Right ventricle myocardium inferior (tissue), 1 donor: Measurements from ENCODE around the gene BICC1. TPM values are rescaled to one million over a fixed set of nuclear protein-coding genes. Genes with fewer than 3 reads are reported as not detected.

ENCODE experiments used
- ATAC-seq: fragments of 200-7000 bp; cut with Tn5 transposase; one replicate; pipeline ENCODE4 v1.9.1; 2020; ENCODE audit warnings: mild to moderate bottlenecking, moderate library complexity
- DNase-seq: peaks from one replicate; pipeline ENCODE4 v3.0.0; 2021; ENCODE audit errors: missing footprints
- intact Hi-C: fragments of 100-400 bp; cut with DNase I; formaldehyde crosslinking; loops from one replicate; pipeline ENCODE4 v1.11.0; 2022
- total RNA-seq: library from RNA; stranded (reverse); fragmentation: NEBNext Ultra II Directional; extraction: Animal tissue kit (Norgen Biotek cat#: 25700); gene quantifications from one replicate; pipeline ENCODE4 v1.2.1, GENCODE V29; 2021
- donor health status: DM: no; HTN: yes; CAD: no; lungs with severe emphysema.

BICC1 gene
- total RNA-seq, 1 donor from 2014 or later = 8.2 TPM

DNA sequence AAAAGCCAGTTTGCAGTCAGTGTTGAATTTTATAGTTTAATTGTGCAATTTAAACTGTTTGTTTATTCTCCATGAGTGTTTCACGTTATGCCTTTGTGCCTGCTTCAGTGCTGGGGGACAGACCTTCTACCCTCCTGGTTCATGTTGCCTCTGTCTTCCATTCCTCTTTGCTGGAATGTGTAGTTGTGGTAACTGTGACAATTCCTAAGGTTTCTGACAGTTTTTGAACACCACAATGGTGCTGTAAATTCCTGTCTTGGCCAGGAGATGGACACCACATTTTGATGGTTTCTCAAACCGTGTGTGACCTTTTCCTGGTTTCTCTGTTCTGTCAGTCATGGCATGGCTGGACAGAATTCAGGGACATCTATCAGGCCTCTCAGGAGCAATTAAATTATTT, 201.7 kb downstream of the BICC1 start:
- ATAC-seq = no peak
- intact Hi-C loops = no loop called here
- DNase-seq = no peak

DNA sequence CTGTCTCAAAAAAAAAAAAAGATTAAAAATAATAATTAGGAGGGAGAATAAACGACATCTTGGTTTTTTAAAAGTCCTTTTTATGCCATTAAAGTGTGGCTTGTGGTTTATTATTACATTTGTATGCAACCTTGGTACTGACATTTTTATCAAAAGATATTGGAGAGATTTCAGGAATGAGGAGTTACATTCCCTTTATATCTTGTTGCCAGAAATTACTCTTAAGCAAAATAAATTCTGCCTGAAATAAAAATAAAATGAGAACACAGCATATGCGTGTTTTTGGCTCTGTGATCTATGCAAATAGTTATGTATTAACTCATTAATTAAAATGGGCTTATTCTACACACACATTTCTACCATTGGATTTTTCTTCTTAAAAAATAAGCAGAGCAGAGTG, 202.4 kb downstream of the BICC1 start:
- intact Hi-C loops = no loop called here
- DNase-seq (no peak), ATAC-seq (no peak)

DNA sequence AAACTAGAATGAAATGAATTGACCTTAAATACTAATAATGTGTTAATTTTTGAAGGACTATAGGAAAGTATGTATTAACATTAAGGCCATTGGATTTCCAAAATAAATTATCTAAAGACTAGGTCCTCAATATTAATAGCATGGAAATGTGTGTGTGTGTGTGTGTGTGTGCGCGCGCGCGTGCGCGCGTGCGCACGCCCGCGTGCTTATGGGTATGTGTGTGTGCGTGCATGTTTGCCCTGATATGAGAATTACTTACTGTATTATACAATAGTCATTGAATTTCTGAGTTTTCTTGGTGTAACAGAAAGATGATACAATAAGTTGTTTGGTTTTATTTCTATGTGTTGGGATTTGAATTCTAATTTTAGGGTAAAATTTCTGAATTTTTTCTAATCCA, 205.9 kb downstream of the BICC1 start:
- no peak for DNase-seq
- intact Hi-C loops = no loop called here
- ATAC-seq = no peak

DNA sequence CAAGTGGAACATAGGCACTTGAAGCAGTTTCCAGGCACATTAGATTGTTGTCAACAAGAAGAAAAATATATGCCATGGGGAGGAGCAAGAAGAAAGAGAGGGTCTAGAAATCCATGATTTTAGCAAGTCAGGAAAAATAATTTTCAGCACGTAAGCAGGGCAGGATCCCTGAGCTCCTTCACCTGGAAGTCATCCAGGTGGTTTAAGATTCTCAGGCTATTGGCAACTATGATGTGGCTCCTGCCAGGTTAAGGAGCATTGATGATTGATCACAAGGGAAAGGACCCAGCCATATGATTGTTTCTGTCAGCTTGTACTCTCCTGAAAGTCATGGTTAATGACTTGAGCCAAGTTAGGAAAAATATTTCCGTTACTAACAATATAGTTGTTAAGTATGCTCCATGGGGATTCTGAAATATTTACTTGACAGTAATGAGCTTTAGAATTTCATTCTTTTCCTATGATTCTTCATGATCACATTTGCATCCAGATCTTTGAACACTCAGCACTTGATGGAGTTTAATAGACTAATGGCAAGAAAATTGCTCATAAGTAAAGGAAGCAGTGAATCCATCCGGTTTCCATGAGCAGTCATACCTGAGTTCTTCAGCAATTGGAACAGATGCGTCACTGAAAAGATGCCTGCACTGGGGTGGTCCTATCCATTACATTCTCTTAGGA, 209.1 kb downstream of the BICC1 start:
- ATAC-seq (no peak), DNase-seq (no peak)
- intact Hi-C loops = no loop called here

GRCh38 chr10:58723186-58723585, 210.5 kb downstream of the BICC1 start:
- intact Hi-C loops = no loop called here
- no peak for DNase-seq

DNA sequence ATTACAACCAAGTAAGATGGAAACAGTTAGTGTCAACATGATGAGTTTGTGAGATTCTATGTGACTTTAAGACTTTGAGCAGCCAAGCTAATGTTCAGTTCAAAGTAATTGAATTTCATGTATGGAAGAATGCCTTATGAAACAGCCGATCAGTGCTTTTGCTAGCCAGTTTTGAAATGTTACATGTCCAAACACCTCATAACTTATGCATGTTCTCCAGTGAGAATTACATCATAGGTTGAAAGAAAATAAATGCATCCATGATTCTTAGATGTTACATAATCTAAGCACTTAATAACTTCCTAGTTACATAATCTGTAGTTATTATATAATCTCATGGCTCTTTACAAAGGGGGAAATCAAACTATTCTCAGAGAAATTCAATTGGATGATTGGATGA, 211.3 kb downstream of the BICC1 start:
- ATAC-seq (no peak), DNase-seq (no peak)
- intact Hi-C loops = no loop called here

More at GRCh38 chr10:58723186-58723585, 210.5 kb downstream of the BICC1 start:
- ATAC-seq = no peak

- ATAC-seq (no peak), DNase-seq (no peak)
- intact Hi-C loops = no loop called here
Measured at GRCh38 chr10:58724781-58725180, 212.1 kb downstream of the BICC1 start.

- DNase-seq = no peak
- ATAC-seq = no peak
- intact Hi-C loops = no loop called here
Measured at GRCh38 chr10:58725901-58726300, 213.2 kb downstream of the BICC1 start.

DNA sequence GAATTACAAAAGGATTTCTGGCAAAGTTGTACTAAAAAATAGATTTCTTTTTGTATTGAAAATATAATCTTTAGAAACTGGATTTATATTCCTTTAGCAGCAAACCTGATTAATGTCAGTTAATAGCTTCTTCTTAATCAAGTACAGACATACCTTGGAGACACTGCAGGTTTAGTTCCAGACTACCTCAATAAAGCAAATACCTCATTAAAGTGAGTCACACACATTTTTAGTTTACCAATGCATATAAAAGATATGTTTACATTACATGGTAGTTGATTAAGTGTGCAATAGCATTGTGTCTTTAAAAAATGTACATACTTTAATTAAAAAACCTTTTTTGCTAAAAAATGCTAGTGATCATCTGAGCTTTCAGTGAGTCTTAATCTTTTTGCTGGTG, 215.0 kb downstream of the BICC1 start:
- intact Hi-C loops = no loop called here
- ATAC-seq = no peak

DNA sequence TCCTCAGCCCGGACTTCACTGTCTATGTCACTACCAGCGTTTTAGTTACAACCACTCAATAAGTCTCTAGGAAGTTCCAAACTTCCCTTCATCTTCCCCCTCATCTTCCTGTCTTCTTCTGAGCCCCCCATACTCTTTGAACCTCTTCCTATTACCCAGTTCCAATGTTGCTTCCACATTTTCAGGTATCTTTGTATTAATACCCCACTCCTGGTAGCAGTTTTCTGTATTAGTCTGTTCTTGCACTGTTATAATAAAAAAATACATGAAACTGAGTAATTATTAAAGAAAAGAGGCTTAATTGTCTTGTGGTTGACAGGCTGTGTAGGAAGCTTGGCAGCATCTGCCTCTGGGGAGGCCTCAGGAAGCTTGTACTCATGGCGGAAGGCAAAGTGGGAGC, 218.6 kb downstream of the BICC1 start:
- intact Hi-C loops = no loop called here
- DNase-seq (no peak), ATAC-seq (no peak)

More for the DNA sequence above, 215.0 kb downstream of the BICC1 start:
- DNase-seq = no peak

DNA sequence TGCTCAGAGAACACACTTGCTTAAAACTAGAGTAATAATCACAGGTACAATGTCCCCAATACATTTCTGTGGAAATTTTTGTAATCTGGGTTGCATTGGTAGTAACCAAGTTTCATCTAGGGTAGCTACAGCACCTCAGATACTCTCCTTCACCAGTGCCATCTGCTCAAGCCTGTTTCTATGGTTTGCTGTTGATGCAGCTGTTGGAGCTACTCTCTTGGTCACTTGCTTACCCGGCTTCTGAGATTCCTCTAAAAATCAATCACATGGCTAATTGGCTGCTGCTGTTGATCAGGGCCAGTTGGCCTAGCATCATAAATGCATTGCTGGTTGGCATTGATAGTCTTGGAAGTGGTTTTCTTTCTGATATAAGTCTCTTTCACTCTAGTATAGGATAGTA, 220.8 kb downstream of the BICC1 start:
- DNase-seq (no peak), ATAC-seq (no peak)
- intact Hi-C loops = no loop called here

DNA sequence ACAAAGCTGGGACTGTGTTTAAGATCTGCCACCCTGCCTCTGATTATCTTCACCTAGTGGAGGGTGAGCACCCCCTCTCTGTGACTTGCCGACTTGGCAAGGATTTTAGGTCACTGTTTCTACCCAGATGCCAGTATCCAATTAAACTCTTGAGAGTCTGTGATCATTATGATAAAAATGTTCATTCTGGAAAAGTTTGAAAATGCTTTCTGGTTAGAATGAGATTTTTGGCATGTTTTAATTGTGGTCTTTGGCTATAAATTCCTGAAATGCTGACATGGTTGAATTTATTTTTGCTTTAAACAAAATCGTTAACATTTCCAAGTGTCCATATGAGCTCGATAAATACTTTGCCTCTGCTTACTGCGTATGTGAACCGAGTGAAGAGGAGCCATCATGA, 221.4 kb downstream of the BICC1 start:
- intact Hi-C loops = no loop called here
- no peak for ATAC-seq

DNA sequence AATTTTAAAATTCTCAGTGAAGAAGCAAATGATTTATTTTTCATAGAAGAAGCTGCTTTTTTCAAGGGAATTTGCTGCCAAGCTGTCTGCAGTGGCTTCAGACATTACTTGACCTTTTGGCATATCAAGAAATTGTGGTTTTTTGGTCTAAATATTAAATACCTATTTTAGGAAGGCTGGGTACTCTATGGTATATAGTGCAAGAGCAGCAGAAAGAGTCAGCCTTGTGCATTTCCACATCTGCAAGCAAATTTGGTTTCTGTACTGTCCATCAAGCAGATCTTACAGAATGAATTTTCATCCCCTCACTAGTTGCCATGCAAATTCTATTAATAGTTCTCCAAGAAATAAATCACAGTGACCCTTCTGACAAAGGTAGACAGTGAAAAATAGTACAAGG, 222.0 kb downstream of the BICC1 start:
- intact Hi-C loops = no loop called here
- no peak for DNase-seq
- ATAC-seq = no peak

More for the DNA sequence above, 221.4 kb downstream of the BICC1 start:
- DNase-seq = no peak

- intact Hi-C loops = no loop called here
- ATAC-seq = no peak
- DNase-seq = no peak
Measured at GRCh38 chr10:58735087-58735486, 222.4 kb downstream of the BICC1 start.

- no peak for DNase-seq
- intact Hi-C loops = no loop called here
- ATAC-seq = peak; percentile 65
Measured at GRCh38 chr10:58740620-58741369, 228.1 kb downstream of the BICC1 start.

GRCh38 chr10:58741673-58742072, 229.0 kb downstream of the BICC1 start:
- intact Hi-C loops = no loop called here
- no peak for DNase-seq
- no peak for ATAC-seq

DNA sequence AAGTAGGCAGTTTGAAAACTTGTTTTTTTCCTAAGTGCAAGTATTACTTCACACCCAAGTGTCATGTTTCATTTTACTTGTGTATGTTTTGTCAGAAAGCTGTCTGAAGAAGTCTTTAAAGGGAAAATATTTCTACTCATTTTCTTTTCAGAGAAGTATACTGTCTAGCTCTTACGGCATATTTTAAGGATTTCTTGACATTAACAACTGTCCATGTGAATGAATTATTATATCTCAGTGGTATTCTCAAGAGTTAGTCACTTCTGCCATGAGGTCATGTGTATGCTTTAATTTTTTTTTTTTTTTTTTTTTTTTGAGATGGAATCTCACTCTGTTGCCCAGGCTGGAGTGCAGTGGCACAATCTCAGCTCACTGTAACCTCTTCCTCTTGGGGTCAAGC, 229.5 kb downstream of the BICC1 start:
- ATAC-seq (no peak), DNase-seq (no peak)
- intact Hi-C loops = no loop called here

DNA sequence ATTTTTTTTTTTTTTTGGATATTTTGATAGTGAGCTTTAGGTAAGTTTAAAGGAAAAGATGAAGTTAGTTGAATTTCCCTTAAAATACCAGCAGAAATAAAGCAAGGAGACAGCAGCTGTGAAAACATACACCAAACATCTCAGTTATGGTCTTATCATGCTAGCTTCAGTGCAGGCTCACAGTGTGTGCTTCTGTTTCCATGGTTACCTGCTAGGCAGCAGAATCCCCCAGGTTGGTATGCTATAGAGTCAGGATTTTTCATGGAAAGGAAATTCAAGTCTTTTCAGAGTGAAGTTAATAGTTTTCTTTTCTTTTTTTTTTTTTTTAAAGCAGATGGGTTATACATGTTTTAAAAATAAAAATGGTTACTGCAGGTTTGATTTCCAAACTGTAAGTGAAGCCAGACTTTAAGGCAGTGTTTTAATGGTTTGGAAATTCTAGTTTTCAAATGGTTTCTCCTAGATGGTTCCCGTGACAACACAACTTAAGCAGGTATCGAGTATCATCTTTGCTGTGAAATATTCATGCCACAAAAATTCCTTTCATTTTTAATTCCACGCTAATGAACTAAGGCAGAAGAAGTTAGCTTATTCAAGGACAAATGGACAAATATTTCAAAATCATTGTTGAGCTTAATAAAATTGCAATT, 230.9 kb downstream of the BICC1 start:
- ATAC-seq (no peak), DNase-seq (no peak)
- intact Hi-C loops = no loop called here

DNA sequence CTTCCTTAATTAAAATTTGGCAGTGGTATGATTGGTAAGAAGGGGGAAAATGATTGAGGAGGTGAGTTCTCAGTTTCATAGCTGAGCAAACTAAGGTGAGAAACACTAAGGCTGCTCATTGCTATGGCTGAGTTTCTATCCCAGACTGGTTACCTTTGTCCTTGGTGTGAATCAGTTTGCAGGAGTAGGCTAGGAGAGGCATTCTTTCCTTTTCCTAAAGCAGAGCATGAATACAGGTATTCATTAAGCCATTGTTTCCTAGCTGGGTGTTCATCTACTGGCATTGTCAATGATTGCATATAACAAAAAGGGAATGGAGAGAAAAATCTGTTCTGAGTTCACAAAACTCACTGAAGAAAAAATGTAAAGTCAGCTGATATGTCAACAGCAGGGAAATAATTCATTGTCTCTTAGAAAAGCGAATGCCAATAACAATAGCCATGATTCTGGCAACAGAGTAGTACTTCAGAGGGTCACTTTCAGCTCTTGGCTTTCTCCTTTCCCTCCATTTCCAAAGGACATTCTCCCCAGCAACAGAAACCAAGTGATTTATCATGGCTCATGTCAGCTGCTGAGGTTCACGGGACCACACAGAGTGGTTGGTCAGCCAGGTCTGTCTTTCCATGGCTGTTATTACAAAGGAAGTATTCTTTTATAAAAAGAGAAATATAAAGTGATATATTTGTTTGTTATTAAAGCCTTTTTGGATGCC, 234.0 kb downstream of the BICC1 start:
- DNase-seq (no peak), ATAC-seq (no peak)
- intact Hi-C loops = no loop called here
